GM23338 (cell line): ENCODE data around the gene DNAL4. TPM values are rescaled to one million over a fixed set of nuclear protein-coding genes. Genes with fewer than 3 reads are reported as not detected.

ENCODE experiments used
- ATAC-seq: fragments of 200-7000 bp; cut with Tn5 transposase; 3 replicates; pipeline ENCODE4 v1.9.1; 2020
- DNase-seq: peaks from one replicate; pipeline ENCODE4 v3.0.0-alpha.2; 2015; ENCODE audit warnings: low spot score
- H2AFZ ChIP-seq: fragments of 200-600 bp; sonication (generic); 2 replicates; pipeline ENCODE4 v1.8.0; 2016; ENCODE audit warnings: antibody characterized with exemption, mild to moderate bottlenecking, moderate library complexity
- H3F3A ChIP-seq: fragments of 200-600 bp; sonication (generic); replicated peaks from 2 replicates; pipeline ENCODE4 v1.8.0; 2017; ENCODE audit warnings: antibody characterized with exemption, mixed run types, low read depth
- H3K27ac ChIP-seq: fragments of 200-600 bp; sonication (generic); 2 replicates; pipeline ENCODE4 v1.6.1; 2016; ENCODE audit warnings: low read depth
- H3K27me3 ChIP-seq: fragments of 200-600 bp; sonication (generic); 2 replicates; pipeline ENCODE4 v1.8.0; 2016; ENCODE audit warnings: mild to moderate bottlenecking, mixed run types, moderate library complexity; ENCODE audit not compliant: insufficient read depth
- H3K36me3 ChIP-seq: fragments of 200-600 bp; sonication (generic); 2 replicates; pipeline ENCODE4 v1.8.0; 2016; ENCODE audit warnings: mild to moderate bottlenecking; ENCODE audit not compliant: insufficient read depth
- H3K4me1 ChIP-seq: fragments of 200-600 bp; sonication (generic); 2 replicates; pipeline ENCODE4 v1.8.0; 2016; ENCODE audit warnings: mild to moderate bottlenecking, moderate library complexity; ENCODE audit not compliant: insufficient read depth
- H3K4me2 ChIP-seq: fragments of 200-600 bp; sonication (generic); 2 replicates; pipeline ENCODE4 v1.7.1; 2017; ENCODE audit warnings: mixed run types
- H3K4me3 ChIP-seq: fragments of 200-600 bp; sonication (generic); 2 replicates; pipeline ENCODE4 v1.6.1; 2016; ENCODE audit warnings: mixed run types
- H3K79me2 ChIP-seq: fragments of 200-600 bp; sonication (generic); replicated peaks from 2 replicates; pipeline ENCODE4 v1.8.0; 2017; ENCODE audit warnings: mild to moderate bottlenecking; ENCODE audit not compliant: insufficient read depth
- H3K9me2 ChIP-seq: fragments of 200-600 bp; sonication (generic); 2 replicates; pipeline ENCODE4 v1.8.0; 2017; ENCODE audit not compliant: insufficient read depth
- H4K20me1 ChIP-seq: fragments of 200-600 bp; sonication (generic); replicated peaks from 2 replicates; pipeline ENCODE4 v1.8.0; 2017; ENCODE audit warnings: mild to moderate bottlenecking; ENCODE audit not compliant: insufficient read depth
- H3K27ac Mint-ChIP-seq: 2 replicates; pipeline ENCODE4 v1.8.0; 2020; ENCODE audit warnings: inconsistent platforms, mild to moderate bottlenecking, moderate library complexity, mixed read lengths
- H3K27me3 Mint-ChIP-seq: 3 replicates; pipeline ENCODE4 v1.8.0; 2022; ENCODE audit warnings: low read depth, mild to moderate bottlenecking, moderate library complexity, mixed read lengths, inconsistent platforms; ENCODE audit not compliant: insufficient read depth, poor library complexity
- H3K36me3 Mint-ChIP-seq: 3 replicates; pipeline ENCODE4 v1.8.0; 2021; ENCODE audit warnings: low read depth, mild to moderate bottlenecking, inconsistent platforms, moderate library complexity, mixed read lengths
- H3K4me1 Mint-ChIP-seq: 3 replicates; pipeline ENCODE4 v1.8.0; 2020; ENCODE audit warnings: mild to moderate bottlenecking, inconsistent platforms, mixed read lengths
- H3K4me3 Mint-ChIP-seq: 3 replicates; pipeline ENCODE4 v1.8.0; 2021; ENCODE audit warnings: moderate library complexity, mild to moderate bottlenecking, inconsistent platforms, mixed read lengths
- H3K9me3 Mint-ChIP-seq: 3 replicates; pipeline ENCODE4 v1.8.0; 2020; ENCODE audit warnings: moderate library complexity, mild to moderate bottlenecking, inconsistent platforms, mixed read lengths
- CREB1 ChIP-seq: fragments of 250-450 bp; sonication (Bioruptor Pico); IDR thresholded peaks from 2 replicates; pipeline ENCODE4 v1.5.0; 2020; ENCODE audit warnings: low read depth, mild to moderate bottlenecking, moderate library complexity
- CTCF ChIP-seq, 2 experiments: fragments of 200-600 bp in 1 of 2; sonication (generic) in 1 of 2; conservative IDR thresholded peaks; 2 replicates each; pipeline versions ENCODE4 v1.5.1 to v1.6.1; 2016 to 2017; ENCODE audit warnings: antibody characterized with exemption in 2 of 2, low read depth in 2 of 2, mild to moderate bottlenecking in 2 of 2, moderate library complexity in 1 of 2
- EZH2 ChIP-seq: fragments of 200-600 bp; sonication (generic); IDR thresholded peaks from one replicate; pipeline ENCODE4 v1.8.0; 2017; ENCODE audit warnings: antibody characterized with exemption, mild to moderate bottlenecking, low read depth; ENCODE audit not compliant: unreplicated experiment
- EZH2phosphoT487 ChIP-seq: fragments of 200-600 bp; sonication (generic); IDR thresholded peaks from one replicate; pipeline ENCODE4 v1.8.1; 2018; ENCODE audit warnings: antibody characterized with exemption; ENCODE audit not compliant: unreplicated experiment
- JUNB ChIP-seq: IDR thresholded peaks from one replicate; pipeline ENCODE4 v1.6.1; 2016; ENCODE audit warnings: antibody characterized with exemption; ENCODE audit not compliant: unreplicated experiment
- NANOG ChIP-seq: IDR thresholded peaks from 2 replicates; pipeline ENCODE4 v1.6.1; 2016; ENCODE audit warnings: antibody characterized with exemption, borderline replicate concordance
- POLR2AphosphoS5 ChIP-seq: IDR thresholded peaks from 2 replicates; pipeline ENCODE4 v1.6.1; 2016; ENCODE audit warnings: antibody characterized with exemption, low read depth
- STAT1 ChIP-seq: IDR thresholded peaks from one replicate; pipeline ENCODE4 v1.6.1; 2016; ENCODE audit warnings: antibody characterized with exemption; ENCODE audit not compliant: unreplicated experiment
- ZNF114 ChIP-seq: fragments of 250-450 bp; sonication (Bioruptor Pico); IDR thresholded peaks from 2 replicates; pipeline ENCODE4 v1.5.0; 2020; ENCODE audit warnings: mild to moderate bottlenecking, moderate library complexity
- ZNF331 ChIP-seq: fragments of 250-450 bp; sonication (Bioruptor Pico); IDR thresholded peaks from 2 replicates; pipeline ENCODE4 v1.5.0; 2020; ENCODE audit warnings: low read depth, mild to moderate bottlenecking, moderate library complexity
- ZNF462 ChIP-seq: fragments of 250-450 bp; sonication (Bioruptor Pico); IDR thresholded peaks from 2 replicates; pipeline ENCODE4 v1.5.0; 2020; ENCODE audit warnings: mild to moderate bottlenecking, moderate library complexity
- polyA plus RNA-seq: library from polyadenylated mRNA; unstranded; fragments of >200 nt; fragmentation: Nextera tagmentation; extraction: Ambion mirVana; gene quantifications from 2 replicates; pipeline ENCODE4 v1.2.1, GENCODE V29; 2016
- total RNA-seq: library from RNA; depleted of rRNA; stranded (reverse); fragments of >200 nt; shearing (Covaris generic); gene quantifications from 2 replicates; pipeline ENCODE4 v1.2.3, GENCODE V29; 2014
- TF ChIP-seq, protein P1 (sequence below): IDR thresholded peaks from one replicate; pipeline ENCODE4 v1.6.1; 2018; ENCODE audit warnings: antibody characterized with exemption; ENCODE audit not compliant: unreplicated experiment
- TF ChIP-seq, protein P2 (sequence below): IDR thresholded peaks from 2 replicates; pipeline ENCODE4 v1.6.1; 2016; ENCODE audit warnings: antibody characterized with exemption

Gene DNAL4
- total and polyA plus RNA-seq, 2 experiments from 2014 or later, result 9.3 to 10.0 TPM

DNA sequence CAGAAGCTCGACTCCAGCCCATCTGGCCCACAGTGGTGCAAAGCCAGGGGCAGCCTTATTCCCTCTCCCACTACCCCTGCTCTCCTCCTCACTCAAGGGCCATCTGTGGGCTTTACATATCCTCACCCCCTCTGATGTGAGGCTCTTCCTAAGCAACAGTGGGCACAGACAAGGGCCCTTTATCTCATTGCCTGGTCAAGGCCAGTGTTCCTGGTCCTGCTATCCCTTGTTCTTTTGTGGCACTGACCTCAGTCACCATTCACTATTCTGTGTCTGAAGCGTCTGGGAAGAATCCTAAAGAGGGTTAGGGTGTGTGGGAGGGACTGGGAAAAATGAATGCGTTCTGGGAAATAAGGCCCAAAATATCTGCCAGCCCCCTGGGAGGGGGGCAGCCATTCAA, 7.3 kb downstream of the DNAL4 start:
- H4K20me1 ChIP-seq, result no peaks in the 10 kb centered on the region; the same call in 1 of the 2 replicates
- H3K79me2 ChIP-seq, result no peaks in the 10 kb centered on the region
- Mint-ChIP-seq H3K4me3 (no peak overlapping the region), H3K36me3 (no peaks in the 10 kb centered on the region; the same call in 2 of the 3 replicates), H3K27me3 (peaks cover 3% of the 10 kb centered on the region), H3K27ac (no peak overlapping the region), H3K9me3 (no peaks in the 10 kb centered on the region), H3K4me1 (peaks cover 8% of the 10 kb centered on the region)
- H3K4me2 ChIP-seq, result no peak overlapping the region
- no peaks in the 10 kb centered on the region for H3K9me2 ChIP-seq
- H3K36me3 ChIP-seq, result no peaks in the 10 kb centered on the region
- H3K27me3 ChIP-seq, result no peaks in the 10 kb centered on the region
- ATAC-seq (no peak), DNase-seq (no peak)
- H3K4me1 ChIP-seq, result no peaks in the 10 kb centered on the region
- no peak overlapping the region for H3K4me3 ChIP-seq
- no peaks in the 10 kb centered on the region; the same call in 1 of the 2 replicates for H3F3A ChIP-seq
- no peak overlapping the region for H2AFZ ChIP-seq
- TF ChIP-seq, protein P1, sequence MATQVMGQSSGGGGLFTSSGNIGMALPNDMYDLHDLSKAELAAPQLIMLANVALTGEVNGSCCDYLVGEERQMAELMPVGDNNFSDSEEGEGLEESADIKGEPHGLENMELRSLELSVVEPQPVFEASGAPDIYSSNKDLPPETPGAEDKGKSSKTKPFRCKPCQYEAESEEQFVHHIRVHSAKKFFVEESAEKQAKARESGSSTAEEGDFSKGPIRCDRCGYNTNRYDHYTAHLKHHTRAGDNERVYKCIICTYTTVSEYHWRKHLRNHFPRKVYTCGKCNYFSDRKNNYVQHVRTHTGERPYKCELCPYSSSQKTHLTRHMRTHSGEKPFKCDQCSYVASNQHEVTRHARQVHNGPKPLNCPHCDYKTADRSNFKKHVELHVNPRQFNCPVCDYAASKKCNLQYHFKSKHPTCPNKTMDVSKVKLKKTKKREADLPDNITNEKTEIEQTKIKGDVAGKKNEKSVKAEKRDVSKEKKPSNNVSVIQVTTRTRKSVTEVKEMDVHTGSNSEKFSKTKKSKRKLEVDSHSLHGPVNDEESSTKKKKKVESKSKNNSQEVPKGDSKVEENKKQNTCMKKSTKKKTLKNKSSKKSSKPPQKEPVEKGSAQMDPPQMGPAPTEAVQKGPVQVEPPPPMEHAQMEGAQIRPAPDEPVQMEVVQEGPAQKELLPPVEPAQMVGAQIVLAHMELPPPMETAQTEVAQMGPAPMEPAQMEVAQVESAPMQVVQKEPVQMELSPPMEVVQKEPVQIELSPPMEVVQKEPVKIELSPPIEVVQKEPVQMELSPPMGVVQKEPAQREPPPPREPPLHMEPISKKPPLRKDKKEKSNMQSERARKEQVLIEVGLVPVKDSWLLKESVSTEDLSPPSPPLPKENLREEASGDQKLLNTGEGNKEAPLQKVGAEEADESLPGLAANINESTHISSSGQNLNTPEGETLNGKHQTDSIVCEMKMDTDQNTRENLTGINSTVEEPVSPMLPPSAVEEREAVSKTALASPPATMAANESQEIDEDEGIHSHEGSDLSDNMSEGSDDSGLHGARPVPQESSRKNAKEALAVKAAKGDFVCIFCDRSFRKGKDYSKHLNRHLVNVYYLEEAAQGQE, result no peak
- TF ChIP-seq, protein P2, sequence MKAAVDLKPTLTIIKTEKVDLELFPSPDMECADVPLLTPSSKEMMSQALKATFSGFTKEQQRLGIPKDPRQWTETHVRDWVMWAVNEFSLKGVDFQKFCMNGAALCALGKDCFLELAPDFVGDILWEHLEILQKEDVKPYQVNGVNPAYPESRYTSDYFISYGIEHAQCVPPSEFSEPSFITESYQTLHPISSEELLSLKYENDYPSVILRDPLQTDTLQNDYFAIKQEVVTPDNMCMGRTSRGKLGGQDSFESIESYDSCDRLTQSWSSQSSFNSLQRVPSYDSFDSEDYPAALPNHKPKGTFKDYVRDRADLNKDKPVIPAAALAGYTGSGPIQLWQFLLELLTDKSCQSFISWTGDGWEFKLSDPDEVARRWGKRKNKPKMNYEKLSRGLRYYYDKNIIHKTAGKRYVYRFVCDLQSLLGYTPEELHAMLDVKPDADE, result no peak
- TF ChIP-seq EZH2phosphoT487 (no peak), ZNF462 (CRISPR knock-in tag) (no peak), EZH2 (no peak), ZNF114 (no peak), ZNF331 (CRISPR knock-in tag) (no peak), POLR2AphosphoS5 (no peak), CREB1 (CRISPR knock-in tag) (no peak), CTCF (conservative IDR thresholded peaks at IDR 0.05; ENCODE audit: low read depth in 2 of 2) (no peak), NANOG (no peak), STAT1 (no peak), JUNB (no peak)
- H3K27ac ChIP-seq, result no peak overlapping the region
